Erythroblast (primary cell): ENCODE measurements around the gene EMP2.

ENCODE experiments used
- DNase-seq, 2 experiments: peaks; one replicate each; lab custom pipeline; 2025; lab: John Stamatoyannopoulos, UW
- GATA1 ChIP-seq: IDR thresholded peaks from 2 replicates; pipeline ENCODE4 v1.6.1; 2011; ENCODE audit warnings: low read depth, mild to moderate bottlenecking, control low read depth, low read length, moderate library complexity
- POLR2A ChIP-seq: IDR thresholded peaks from 2 replicates; pipeline ENCODE4 v1.6.1; 2011; ENCODE audit warnings: mild to moderate bottlenecking, low read length

The EMP2 gene

DNA sequence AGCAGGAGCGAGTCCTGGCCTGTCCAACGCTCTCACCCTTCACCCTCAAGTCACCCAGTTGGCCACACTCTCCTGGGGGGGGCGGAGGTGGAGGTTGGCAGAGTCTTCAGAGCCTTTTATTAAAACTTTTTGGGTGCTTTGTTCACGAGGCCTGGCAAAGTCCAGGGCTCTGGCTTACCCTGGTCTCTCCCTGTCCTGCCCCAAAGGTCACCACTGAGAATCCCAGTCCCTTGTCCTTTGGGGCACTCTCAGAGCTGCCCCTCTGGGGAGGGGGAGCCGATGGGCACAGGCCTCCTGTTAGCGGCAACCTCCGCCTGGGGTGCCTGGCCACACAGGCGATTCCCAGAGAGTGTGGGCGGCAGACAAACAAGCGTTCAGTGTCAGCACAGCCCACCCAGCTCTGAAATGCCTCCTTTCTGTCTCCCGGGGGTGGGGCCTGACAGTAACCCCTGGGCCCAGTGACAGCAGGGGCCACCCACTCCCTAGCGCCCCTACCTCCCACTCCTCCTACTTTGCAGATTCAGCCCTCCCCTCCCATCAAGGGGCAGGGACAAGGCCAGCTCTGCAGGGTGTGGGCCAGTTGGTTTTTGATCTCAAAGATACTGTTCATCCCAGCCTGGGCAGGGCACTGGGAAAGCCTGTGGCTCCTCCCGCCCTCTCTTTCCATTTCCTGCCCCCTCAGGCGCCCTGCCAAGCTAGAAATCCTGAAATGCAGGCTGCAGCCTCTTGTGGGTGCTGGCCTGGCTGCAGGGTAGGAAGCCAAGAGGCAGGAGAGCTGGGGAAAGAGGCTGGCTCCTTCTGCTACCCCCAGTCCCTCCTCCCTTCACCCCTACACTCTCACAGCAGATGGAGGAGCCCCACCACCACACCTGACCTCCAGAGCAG is 36.6 kb upstream of the EMP2 start:
- DNase-seq = peak; percentile 24
- TF ChIP-seq GATA1 (no peak), POLR2A (no peak)

DNA sequence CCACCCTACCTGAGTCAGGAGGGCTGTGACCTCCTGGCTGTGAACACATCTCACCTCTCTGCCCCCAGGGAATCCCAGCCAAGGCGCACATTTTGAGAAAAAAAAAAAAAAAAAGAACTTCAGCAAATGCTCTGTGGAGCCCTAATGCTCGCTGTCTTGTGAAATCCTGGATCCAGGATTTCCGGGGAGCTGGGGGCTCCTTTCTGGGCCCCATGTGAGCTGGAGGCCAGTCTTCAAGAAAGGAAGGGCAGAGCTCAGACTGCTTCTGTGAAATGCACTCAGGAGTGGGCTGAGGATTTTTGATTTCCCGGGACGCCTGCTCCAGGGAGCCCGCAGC is 36.0 kb upstream of the EMP2 start:
- TF ChIP-seq POLR2A = no peak
- no peak for TF ChIP-seq GATA1
- no peak for DNase-seq

DNA sequence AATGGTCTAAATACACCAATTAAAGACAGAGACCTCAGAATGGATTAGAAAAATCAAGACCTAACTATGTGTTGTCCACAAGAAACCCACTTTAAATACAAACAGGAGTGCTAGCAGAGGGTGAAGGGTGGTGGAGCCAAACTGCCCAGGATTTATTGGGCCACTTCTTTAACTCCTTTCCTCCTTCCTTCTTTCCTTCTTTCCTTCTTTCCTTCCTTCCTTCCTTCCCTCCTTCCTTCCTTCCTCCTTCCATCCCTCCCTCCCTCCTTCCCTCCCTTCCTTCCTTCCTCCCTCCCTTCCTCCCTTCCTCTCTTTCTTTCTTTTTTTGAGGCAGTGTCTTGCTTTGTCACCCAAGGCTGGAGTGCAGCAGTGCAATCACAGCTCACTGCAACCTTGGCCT is 34.3 kb upstream of the EMP2 start:
- no peak for DNase-seq
- TF ChIP-seq POLR2A = no peak
- no peak for TF ChIP-seq GATA1

DNA sequence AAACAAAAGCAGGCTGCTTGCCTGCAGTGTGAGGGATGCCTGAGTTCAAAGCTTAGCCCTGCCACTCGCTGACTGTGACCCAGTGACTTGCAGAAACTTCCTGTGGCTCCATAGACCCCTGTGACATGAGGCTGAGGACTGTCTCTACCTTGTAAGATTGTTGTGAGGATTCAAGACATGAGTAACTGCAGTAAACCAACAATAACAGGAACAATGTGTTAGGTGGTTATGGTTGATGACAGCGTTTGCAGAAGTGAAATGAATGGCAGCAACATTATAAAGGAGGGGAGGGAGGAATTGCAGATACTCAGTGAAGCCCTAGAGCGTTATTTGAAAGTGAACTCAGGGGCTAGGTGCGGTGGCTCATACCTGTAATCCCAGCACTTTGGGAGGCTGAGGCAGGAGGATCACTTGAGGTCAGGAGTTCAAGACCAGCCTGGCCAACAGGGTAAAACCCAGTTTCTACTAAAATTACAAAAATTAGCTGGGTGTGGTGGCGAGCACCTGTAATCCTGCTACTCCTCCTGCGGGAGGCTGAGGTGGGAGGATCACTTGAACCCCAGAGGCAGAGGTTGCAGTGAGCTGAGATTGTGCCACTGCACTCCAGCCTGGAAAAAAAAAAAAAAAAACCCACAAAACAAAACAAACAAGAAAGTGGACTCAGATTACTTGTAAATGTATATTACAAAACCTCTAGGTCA is 33.5 kb upstream of the EMP2 start:
- no peak for DNase-seq
- TF ChIP-seq GATA1 = no peak
- TF ChIP-seq POLR2A = no peak

DNA sequence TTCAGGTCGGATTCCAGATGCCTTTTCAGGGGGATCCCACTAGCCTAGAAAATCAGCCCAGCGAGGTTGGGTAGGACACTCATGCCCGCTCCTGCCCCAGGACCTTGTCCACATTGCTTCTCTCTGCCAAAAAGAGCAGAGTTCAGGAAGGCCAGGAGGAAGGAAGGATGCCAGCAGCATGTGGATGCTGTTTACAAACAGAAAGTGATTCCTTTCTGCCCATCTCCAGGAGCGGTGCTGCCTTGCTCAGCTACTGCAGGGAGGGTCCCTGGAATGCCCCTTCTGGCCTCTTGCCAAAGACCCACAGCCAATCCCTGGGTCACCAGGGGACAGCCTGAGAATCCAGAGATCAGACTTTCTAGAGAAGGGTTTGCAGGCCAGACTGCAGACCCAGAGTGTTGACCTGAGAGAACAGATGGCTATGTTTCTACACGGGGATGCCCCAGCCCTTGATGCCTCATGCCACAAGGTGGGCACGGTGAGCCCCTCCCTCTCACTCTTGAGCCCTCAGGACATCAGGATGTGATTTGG is 32.3 kb upstream of the EMP2 start:
- no peak for DNase-seq
- TF ChIP-seq POLR2A (no peak), GATA1 (no peak)

DNA sequence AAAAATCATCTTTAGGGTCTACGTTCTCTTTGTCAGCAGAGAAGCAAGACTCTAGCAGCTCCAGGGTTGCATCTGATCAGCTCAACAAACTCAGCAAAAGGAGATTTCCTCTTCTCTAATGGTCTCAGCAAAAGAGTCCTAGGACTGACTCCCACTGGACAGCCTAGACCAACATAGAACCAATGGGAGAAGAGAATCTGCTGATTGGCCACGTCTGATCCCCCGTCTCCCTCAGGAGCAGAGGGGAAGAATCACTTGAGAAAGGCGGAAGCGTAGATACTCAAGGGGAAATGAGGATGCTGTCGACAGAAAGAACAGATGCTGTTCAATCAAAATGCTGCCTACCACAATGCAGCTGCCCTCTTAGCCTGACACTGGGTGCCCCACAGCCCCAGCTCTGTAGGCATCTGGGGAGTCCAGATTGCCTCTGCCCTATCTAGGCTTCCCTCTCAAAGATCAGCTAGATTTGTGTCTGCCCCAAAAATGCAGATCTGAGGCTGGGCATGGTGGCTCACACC is 31.5 kb upstream of the EMP2 start:
- TF ChIP-seq GATA1 (no peak), POLR2A (no peak)
- DNase-seq = no peak

DNA sequence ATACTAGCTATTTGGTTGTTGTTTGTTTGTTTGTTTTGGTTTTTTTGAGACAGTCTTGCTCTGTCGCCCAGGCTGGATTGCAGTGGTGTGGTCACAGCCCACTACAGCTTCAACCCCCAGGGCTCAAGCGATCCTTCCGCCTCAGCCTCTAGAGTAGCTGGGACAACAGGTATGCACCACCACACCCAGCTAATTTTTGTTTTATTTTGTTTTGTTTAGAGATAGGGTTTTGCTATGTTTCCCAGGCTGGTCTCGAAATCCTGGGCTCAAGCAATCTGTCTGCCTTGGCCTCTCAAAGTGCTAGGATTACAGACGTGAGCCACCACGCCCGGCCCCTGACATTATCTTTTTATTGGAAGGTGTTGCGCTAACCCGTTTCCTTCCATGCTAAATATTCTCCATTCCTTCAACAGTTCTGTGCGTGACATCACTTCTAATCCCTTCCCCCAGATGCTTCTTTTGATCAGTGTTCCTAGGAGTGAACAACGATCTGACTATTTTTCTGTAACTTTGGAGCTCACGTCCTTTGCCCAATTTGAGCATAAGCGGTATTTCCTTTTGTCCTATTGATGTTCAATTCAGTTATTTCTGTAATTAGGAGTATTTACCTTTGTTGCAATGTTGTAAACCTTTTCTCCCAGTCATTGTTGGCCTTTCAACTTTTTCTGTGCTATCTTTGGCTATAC is 30.2 kb upstream of the EMP2 start:
- no peak for TF ChIP-seq GATA1
- TF ChIP-seq POLR2A = no peak
- no peak for DNase-seq

DNA sequence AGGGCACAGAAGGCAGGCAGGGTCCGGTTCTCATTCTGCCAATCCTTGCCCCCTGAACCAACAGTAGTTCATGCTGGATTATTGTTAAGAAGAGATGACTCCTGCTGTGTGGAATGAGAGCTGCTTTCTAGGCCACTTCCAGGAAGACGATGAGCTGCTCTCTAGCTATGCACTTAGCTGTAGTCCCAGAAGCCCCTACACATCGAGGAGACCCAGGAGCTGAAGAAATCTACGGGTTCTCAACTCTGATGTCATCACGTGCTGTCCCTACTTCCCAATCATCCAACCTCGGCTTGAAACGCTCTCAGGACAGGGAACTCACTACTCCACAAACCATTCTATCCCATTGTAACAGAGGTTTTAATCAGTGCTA is 29.0 kb upstream of the EMP2 start:
- DNase-seq = no peak
- TF ChIP-seq GATA1 = no peak
- no peak for TF ChIP-seq POLR2A

DNA sequence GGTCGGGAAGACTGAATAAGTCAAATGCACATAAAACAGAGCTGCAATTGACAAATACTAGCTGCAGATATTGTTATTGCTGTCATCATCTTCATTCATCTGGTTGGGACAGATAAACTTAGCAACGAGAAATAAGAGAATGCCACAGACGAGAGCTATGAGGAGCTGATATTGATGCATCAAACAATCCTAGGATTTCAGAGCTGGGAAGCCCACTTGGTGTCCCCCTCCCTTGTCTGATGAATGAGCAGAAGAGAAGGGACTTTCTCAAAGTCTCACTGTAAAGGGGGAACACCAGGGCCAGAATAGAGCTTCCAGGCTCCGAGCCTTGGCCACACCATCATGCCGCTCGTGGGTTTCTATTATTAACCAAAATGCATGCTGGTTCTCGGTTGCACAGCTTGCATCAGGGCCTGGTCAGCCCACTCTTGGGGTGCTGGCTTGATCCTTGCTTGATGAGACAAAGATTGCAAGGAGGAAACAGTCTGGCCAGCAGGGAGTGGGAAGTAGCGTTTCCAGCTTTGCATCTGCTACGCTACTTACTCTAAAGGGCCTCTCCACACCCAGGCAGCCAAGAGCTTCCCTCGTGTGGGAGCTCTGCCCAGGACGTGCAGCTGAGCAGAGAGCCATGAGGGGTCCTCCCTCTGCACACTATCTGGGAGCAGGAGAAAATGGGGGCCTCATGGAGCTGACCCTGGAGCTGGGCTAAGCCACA is 28.4 kb upstream of the EMP2 start:
- DNase-seq = no peak
- TF ChIP-seq GATA1 = no peak
- no peak for TF ChIP-seq POLR2A

DNA sequence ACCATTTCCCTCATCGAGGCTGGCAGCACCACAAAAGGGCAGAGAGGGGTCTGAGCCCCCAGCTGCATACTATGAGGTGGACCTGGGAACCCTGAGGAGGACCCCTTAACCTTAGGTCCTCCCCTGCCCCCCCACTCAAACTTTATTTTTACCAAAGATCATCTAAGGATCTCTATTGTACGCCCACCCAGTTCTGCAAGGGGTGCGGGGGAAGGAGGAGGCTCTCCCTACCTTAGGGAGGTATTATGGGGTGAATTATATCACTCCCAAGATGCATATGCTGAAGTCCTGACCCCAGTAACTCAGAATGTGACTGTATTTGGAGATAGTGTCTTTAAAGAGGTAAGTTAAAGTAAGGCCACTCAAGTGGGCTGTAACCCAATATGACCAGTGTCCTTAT is 26.8 kb upstream of the EMP2 start:
- DNase-seq = no peak
- TF ChIP-seq POLR2A (no peak), GATA1 (no peak)

DNA sequence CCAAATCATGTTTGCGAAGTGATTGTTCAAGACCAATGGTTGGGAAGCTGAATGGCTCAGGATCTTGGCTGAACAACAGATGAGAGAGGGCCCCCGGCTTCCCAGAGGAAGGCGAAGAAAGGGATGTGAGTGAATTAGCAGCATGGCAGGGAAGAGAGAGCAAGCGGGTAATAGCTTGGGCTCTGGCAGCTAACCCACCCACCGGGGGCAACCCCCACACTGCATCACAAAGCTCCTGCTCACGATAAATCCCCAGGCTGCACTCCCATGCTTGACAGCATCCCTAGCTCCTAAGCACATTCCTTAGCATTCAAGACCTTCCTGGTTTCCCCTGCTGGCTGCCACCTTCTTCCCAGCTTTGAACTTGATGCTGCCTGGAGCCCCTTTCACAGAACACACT is 26.2 kb upstream of the EMP2 start:
- no peak for TF ChIP-seq GATA1
- no peak for TF ChIP-seq POLR2A
- DNase-seq = no peak

DNA sequence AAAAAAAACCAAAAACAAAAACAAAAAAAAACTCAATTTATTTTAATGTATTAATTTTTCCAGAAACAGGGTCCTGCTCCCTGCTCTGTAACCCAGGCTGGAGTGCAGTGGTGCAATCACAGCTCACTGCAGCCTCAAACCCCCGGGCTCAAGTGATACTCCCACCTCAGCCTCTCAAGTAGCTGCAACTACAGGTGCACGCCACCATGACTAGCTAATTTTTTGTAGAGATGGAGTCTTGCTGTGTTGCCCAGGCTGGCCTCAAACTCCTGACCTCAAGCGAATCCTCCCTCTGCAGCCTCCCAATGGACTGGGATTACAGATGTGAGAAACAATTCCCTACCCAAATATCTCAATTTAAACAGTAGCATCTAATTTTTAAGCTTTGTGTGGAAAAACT is 25.2 kb upstream of the EMP2 start:
- TF ChIP-seq POLR2A (no peak), GATA1 (no peak)
- no peak for DNase-seq
